Neural progenitor cell (in vitro differentiated cells): Measurements from ENCODE around the gene FAT3. TPM values are rescaled to one million over a fixed set of nuclear protein-coding genes. Genes with fewer than 3 reads are reported as not detected.

Experiments
- DNase-seq: peaks from one replicate; pipeline ENCODE4 v3.0.0-alpha.2; 2016; ENCODE audit warnings: low spot score
- H2AFZ ChIP-seq: fragments of 200-600 bp; sonication (generic); replicated peaks from 2 replicates; pipeline ENCODE4 v1.6.1; 2016; ENCODE audit warnings: antibody characterized with exemption
- H3F3A ChIP-seq: fragments of 200-600 bp; sonication (generic); 2 replicates; pipeline ENCODE4 v1.6.1; 2016; ENCODE audit warnings: antibody characterized with exemption, low read depth
- H3K27ac ChIP-seq: fragments of 200-600 bp; sonication (generic); 2 replicates; pipeline ENCODE4 v1.5.1; 2016; ENCODE audit warnings: mild to moderate bottlenecking
- H3K27me3 ChIP-seq: fragments of 200-600 bp; sonication (generic); 2 replicates; pipeline ENCODE4 v1.6.1; 2016; ENCODE audit warnings: mild to moderate bottlenecking, moderate library complexity
- H3K36me3 ChIP-seq: fragments of 200-600 bp; sonication (generic); 2 replicates; pipeline ENCODE4 v1.5.1; 2016
- H3K4me1 ChIP-seq: fragments of 200-600 bp; sonication (generic); 2 replicates; pipeline ENCODE4 v1.6.1; 2016; ENCODE audit warnings: mixed run types
- H3K4me2 ChIP-seq: fragments of 200-600 bp; sonication (generic); 2 replicates; pipeline ENCODE4 v1.6.1; 2016
- H3K4me3 ChIP-seq: fragments of 200-600 bp; sonication (generic); 2 replicates; pipeline ENCODE4 v1.5.1; 2016
- H3K79me2 ChIP-seq: fragments of 200-600 bp; sonication (generic); 2 replicates; pipeline ENCODE4 v1.6.1; 2016; ENCODE audit warnings: low read depth
- H3K9ac ChIP-seq: fragments of 200-600 bp; sonication (generic); 2 replicates; pipeline ENCODE4 v1.6.1; 2016
- H3K9me3 ChIP-seq: fragments of 200-600 bp; sonication (generic); 2 replicates; pipeline ENCODE4 v1.5.1; 2016; ENCODE audit warnings: low read depth
- H4K20me1 ChIP-seq: fragments of 200-600 bp; sonication (generic); 2 replicates; pipeline ENCODE4 v1.6.1; 2016; ENCODE audit warnings: low read depth
- H3K27ac Mint-ChIP-seq: 3 replicates; pipeline ENCODE4 v1.8.0; 2021; ENCODE audit warnings: mixed read lengths
- H3K27me3 Mint-ChIP-seq: 2 replicates; pipeline ENCODE4 v1.8.0; 2022; ENCODE audit warnings: low read depth, mild to moderate bottlenecking, inconsistent platforms, moderate library complexity, mixed read lengths; ENCODE audit not compliant: insufficient read depth
- H3K36me3 Mint-ChIP-seq: 3 replicates; pipeline ENCODE4 v1.8.0; 2021; ENCODE audit warnings: mixed read lengths
- H3K4me1 Mint-ChIP-seq: 3 replicates; pipeline ENCODE4 v1.8.0; 2021; ENCODE audit warnings: mixed read lengths
- H3K4me3 Mint-ChIP-seq: 3 replicates; pipeline ENCODE4 v1.8.0; 2021; ENCODE audit warnings: mild to moderate bottlenecking, moderate library complexity, mixed read lengths
- H3K9me3 Mint-ChIP-seq: 3 replicates; pipeline ENCODE4 v1.8.0; 2020; ENCODE audit warnings: mixed read lengths
- CTCF ChIP-seq: fragments of 200-600 bp; sonication (generic); IDR thresholded peaks from 2 replicates; pipeline ENCODE4 v1.5.1; 2017; ENCODE audit warnings: antibody characterized with exemption, mild to moderate bottlenecking
- EZH2 ChIP-seq: fragments of 200-600 bp; sonication (generic); IDR thresholded peaks from 2 replicates; pipeline ENCODE4 v1.6.1; 2017; ENCODE audit warnings: antibody characterized with exemption, mild to moderate bottlenecking, moderate library complexity
- EZH2phosphoT487 ChIP-seq: fragments of 200-600 bp; sonication (generic); IDR thresholded peaks from 2 replicates; pipeline ENCODE4 v1.6.1; 2017; ENCODE audit warnings: antibody characterized with exemption
- total RNA-seq: library from RNA; depleted of rRNA; stranded (reverse); fragments of >200 nt; gene quantifications from 2 replicates; pipeline ENCODE4 v1.2.3, GENCODE V29; 2015; ENCODE audit warnings: low replicate concordance

Gene FAT3
- total RNA-seq, 1 donor from 2014 or later: 22.0 TPM

DNA sequence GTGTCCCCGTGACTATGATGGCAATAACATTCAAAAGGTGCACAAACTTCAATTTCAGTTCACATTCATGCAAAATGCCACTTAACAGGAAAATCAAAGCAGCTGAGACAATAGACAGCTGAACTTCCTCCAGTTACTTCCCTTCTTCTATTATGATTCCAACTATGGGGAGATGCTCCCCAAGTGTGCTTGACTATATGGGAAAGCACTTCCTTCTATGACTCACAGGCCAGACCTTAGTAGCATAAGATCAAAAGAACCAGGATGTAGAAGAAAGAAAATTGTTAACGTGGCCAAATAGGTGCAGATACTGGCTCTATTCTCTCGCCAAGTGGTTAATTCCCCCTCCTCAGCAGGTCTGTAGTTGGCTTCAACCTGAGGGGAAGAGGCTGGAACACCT lies 7.8 kb upstream of the FAT3 start:
- H3K27ac ChIP-seq: no peak overlapping the region
- no peak overlapping the region for H3K4me3 Mint-ChIP-seq
- peaks cover 3% of the 10 kb centered on the region for H3F3A ChIP-seq
- H3K27me3 ChIP-seq: no peaks in the 10 kb centered on the region
- no peak for DNase-seq
- H3K9ac ChIP-seq: no peak overlapping the region
- no peaks in the 10 kb centered on the region for H3K36me3 Mint-ChIP-seq
- no peaks in the 10 kb centered on the region for H3K79me2 ChIP-seq
- peaks cover 12% of the 10 kb centered on the region for H3K27me3 Mint-ChIP-seq
- no peak overlapping the region for H3K27ac Mint-ChIP-seq
- H3K9me3 ChIP-seq: peaks cover 12% of the 10 kb centered on the region
- H3K4me1 ChIP-seq: peaks cover 41% of the 10 kb centered on the region
- no peak overlapping the region for H2AFZ ChIP-seq
- no peak overlapping the region for H3K4me3 ChIP-seq
- H3K4me2 ChIP-seq: no peak overlapping the region
- TF ChIP-seq EZH2 (no peak), CTCF (no peak), EZH2phosphoT487 (no peak)
- H3K9me3 Mint-ChIP-seq: peaks cover 7% of the 10 kb centered on the region
- H3K36me3 ChIP-seq: no peaks in the 10 kb centered on the region
- H3K4me1 Mint-ChIP-seq: peaks cover 27% of the 10 kb centered on the region
- H4K20me1 ChIP-seq: no peaks in the 10 kb centered on the region

DNA sequence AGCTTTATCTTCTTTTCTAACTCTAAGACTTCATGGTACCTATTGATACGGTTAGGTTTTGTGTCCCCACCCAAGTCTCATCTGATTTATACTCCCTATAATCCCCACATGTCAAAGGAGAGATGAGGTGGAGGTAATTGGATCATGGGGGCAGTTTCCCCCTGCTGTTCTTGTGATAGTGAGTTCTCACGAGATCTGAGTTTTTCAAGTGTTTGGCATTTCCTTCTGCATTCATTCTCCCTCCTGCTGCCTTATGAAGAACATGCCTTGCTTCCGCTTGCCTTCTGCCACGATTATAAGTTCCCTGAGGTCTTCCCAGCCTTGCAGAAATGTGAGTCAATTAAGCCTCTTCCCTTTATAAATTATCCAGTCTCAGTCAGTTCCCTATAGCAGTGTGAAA lies 5.1 kb upstream of the FAT3 start:
- Histone ChIP-seq H3K4me1 (peaks cover 51% of the 10 kb centered on the region), H3K4me3 (no peak overlapping the region)
- H3K4me1 Mint-ChIP-seq: peaks cover 47% of the 10 kb centered on the region

DNA sequence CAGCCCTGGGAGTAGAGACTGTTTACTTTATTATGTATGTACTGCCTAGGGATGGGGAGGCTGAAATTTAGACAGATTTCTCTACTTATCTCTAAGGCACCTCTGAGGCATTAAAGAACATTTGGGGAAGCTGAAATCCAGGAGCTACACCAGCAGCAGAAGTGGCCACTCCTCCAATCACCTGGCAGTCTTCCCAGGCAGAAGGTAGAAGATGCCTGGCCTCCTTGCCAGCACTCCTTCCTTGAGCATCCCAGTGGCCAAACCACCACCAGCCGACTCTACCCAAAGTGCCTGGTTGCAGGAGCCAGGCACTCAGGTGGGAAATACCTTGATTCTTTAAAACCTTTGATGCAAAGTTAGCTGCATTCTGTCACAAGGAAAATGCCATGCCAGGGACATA lies 1.9 kb upstream of the FAT3 start:
- H3K9me3 ChIP-seq: peaks cover 12% of the 10 kb centered on the region
- no peak overlapping the region for H3K4me2 ChIP-seq
- Mint-ChIP-seq H3K27ac (no peak overlapping the region), H3K4me1 (peaks cover 28% of the 10 kb centered on the region), H3K27me3 (peaks cover 26% of the 10 kb centered on the region), H3K4me3 (no peak overlapping the region), H3K9me3 (peaks cover 7% of the 10 kb centered on the region), H3K36me3 (no peaks in the 10 kb centered on the region)
- H3K79me2 ChIP-seq: no peaks in the 10 kb centered on the region
- H3K36me3 ChIP-seq: no peaks in the 10 kb centered on the region
- no peak overlapping the region for H2AFZ ChIP-seq
- no peak overlapping the region for H3K4me3 ChIP-seq
- no peaks in the 10 kb centered on the region for H4K20me1 ChIP-seq
- TF ChIP-seq CTCF (no peak), EZH2phosphoT487 (no peak), EZH2 (no peak)
- H3K9ac ChIP-seq: no peak overlapping the region
- no peak for DNase-seq
- H3K27me3 ChIP-seq: peaks cover 30% of the 10 kb centered on the region
- H3K4me1 ChIP-seq: peaks cover 25% of the 10 kb centered on the region
- H3F3A ChIP-seq: peaks cover 51% of the 10 kb centered on the region
- H3K27ac ChIP-seq: no peak overlapping the region

More for the DNA sequence above, 5.1 kb upstream of the FAT3 start:
- Histone ChIP-seq H2AFZ (no peak overlapping the region), H3K27me3 (peaks cover 23% of the 10 kb centered on the region), H3K27ac (no peak overlapping the region), H3K9ac (no peak overlapping the region), H3F3A (peaks cover 20% of the 10 kb centered on the region), H3K9me3 (peaks cover 12% of the 10 kb centered on the region), H3K79me2 (no peaks in the 10 kb centered on the region), H4K20me1 (no peaks in the 10 kb centered on the region), H3K4me2 (no peak overlapping the region), H3K36me3 (no peaks in the 10 kb centered on the region)
- H3K9me3 Mint-ChIP-seq: peaks cover 7% of the 10 kb centered on the region
- peak; percentile 18 for DNase-seq
- TF ChIP-seq EZH2phosphoT487: no peak
- no peak for TF ChIP-seq CTCF
- no peak for TF ChIP-seq EZH2
- H3K27ac Mint-ChIP-seq: no peak overlapping the region
- H3K4me3 Mint-ChIP-seq: no peak overlapping the region
- peaks cover 24% of the 10 kb centered on the region for H3K27me3 Mint-ChIP-seq
- no peaks in the 10 kb centered on the region for H3K36me3 Mint-ChIP-seq
